Astrocyte (in vitro differentiated cells and primary cell): ENCODE measurements around the gene PCA3. TPM values are rescaled to one million over a fixed set of nuclear protein-coding genes. Genes with fewer than 3 reads are reported as not detected.

Source experiments
- DNase-seq: peaks from one replicate; pipeline ENCODE4 v3.0.0-alpha.2; 2010; ENCODE audit warnings: low read depth
- FAIRE-seq: peaks from 2 replicates; lab custom pipeline; 2011; peaks lifted over from hg19 to GRCh38; lab: Jason Lieb, UNC
- H2AFZ ChIP-seq: 2 replicates; pipeline ENCODE4 v1.6.0; 2012; ENCODE audit warnings: low read depth, low read length, inconsistent platforms
- H3K27ac ChIP-seq: 2 replicates; pipeline ENCODE4 v1.5.1; 2011; ENCODE audit warnings: low read depth, low read length, inconsistent platforms
- H3K27me3 ChIP-seq: 2 replicates; pipeline ENCODE4 v1.6.0; 2011; ENCODE audit warnings: low read length, inconsistent platforms; ENCODE audit not compliant: insufficient read depth
- H3K36me3 ChIP-seq: 2 replicates; pipeline ENCODE4 v1.5.1; 2011; ENCODE audit warnings: low read length, inconsistent platforms; ENCODE audit not compliant: insufficient read depth
- H3K4me1 ChIP-seq: 2 replicates; pipeline ENCODE4 v1.5.1; 2011; ENCODE audit warnings: low read length, inconsistent platforms; ENCODE audit not compliant: insufficient read depth
- H3K4me2 ChIP-seq: 2 replicates; pipeline ENCODE4 v1.6.0; 2012; ENCODE audit warnings: low read length, inconsistent platforms
- H3K4me3 ChIP-seq: 2 replicates; pipeline ENCODE4 v1.5.1; 2011; ENCODE audit warnings: low read depth, mild to moderate bottlenecking, low read length, inconsistent platforms; ENCODE audit not compliant: insufficient read depth
- H3K79me2 ChIP-seq: 2 replicates; pipeline ENCODE4 v1.6.0; 2012; ENCODE audit warnings: mild to moderate bottlenecking, low read length, inconsistent platforms; ENCODE audit not compliant: insufficient read depth
- H3K9ac ChIP-seq: 2 replicates; pipeline ENCODE4 v1.6.0; 2012; ENCODE audit warnings: mild to moderate bottlenecking, low read length, inconsistent platforms
- H3K9me3 ChIP-seq: 2 replicates; pipeline ENCODE4 v1.5.1; 2012; ENCODE audit warnings: low read depth, mild to moderate bottlenecking, low read length, inconsistent platforms; ENCODE audit not compliant: insufficient read depth
- H4K20me1 ChIP-seq: 2 replicates; pipeline ENCODE4 v1.6.0; 2012; ENCODE audit warnings: low read length, inconsistent platforms; ENCODE audit not compliant: insufficient read depth
- H3K27ac Mint-ChIP-seq: one replicate; pipeline ENCODE4 v1.8.0; 2021; ENCODE audit warnings: mild to moderate bottlenecking, mixed read lengths; ENCODE audit not compliant: unreplicated experiment
- H3K27me3 Mint-ChIP-seq: one replicate; pipeline ENCODE4 v1.8.0; 2021; ENCODE audit warnings: low read depth, mixed read lengths; ENCODE audit not compliant: unreplicated experiment
- H3K36me3 Mint-ChIP-seq: one replicate; pipeline ENCODE4 v1.8.0; 2021; ENCODE audit warnings: low read depth, mixed read lengths; ENCODE audit not compliant: unreplicated experiment
- H3K4me1 Mint-ChIP-seq: one replicate; pipeline ENCODE4 v1.8.0; 2021; ENCODE audit warnings: low read depth, mixed read lengths; ENCODE audit not compliant: unreplicated experiment
- H3K4me3 Mint-ChIP-seq: one replicate; pipeline ENCODE4 v1.8.0; 2021; ENCODE audit warnings: mild to moderate bottlenecking, moderate library complexity, mixed read lengths; ENCODE audit not compliant: unreplicated experiment
- H3K9me3 Mint-ChIP-seq: one replicate; pipeline ENCODE4 v1.8.0; 2021; ENCODE audit warnings: mild to moderate bottlenecking, mixed read lengths; ENCODE audit not compliant: unreplicated experiment
- CTCF ChIP-seq: IDR thresholded peaks from 2 replicates; pipeline ENCODE4 v1.5.1; 2011; ENCODE audit warnings: low read depth, mild to moderate bottlenecking, inconsistent platforms, low read length, moderate library complexity; ENCODE audit not compliant: insufficient read depth
- EZH2 ChIP-seq: IDR thresholded peaks from 2 replicates; pipeline ENCODE4 v1.6.1; 2012; ENCODE audit warnings: mild to moderate bottlenecking, low read length, inconsistent platforms; ENCODE audit not compliant: insufficient read depth
- total RNA-seq: library from RNA; stranded (reverse); gene quantifications from 2 replicates; pipeline ENCODE4 v1.2.1, GENCODE V29; 2021

The PCA3 gene
- total RNA-seq, 1 donor from 2014 or later = not detected

- Histone ChIP-seq H3K27me3 (no peaks in the 10 kb centered on the region), H3K4me3 (no peak overlapping the region), H4K20me1 (no peaks in the 10 kb centered on the region), H3K36me3 (no peaks in the 10 kb centered on the region), H3K79me2 (no peaks in the 10 kb centered on the region), H3K4me2 (peak overlapping the region; percentile 37), H3K27ac (no peak overlapping the region), H3K9ac (no peak overlapping the region), H2AFZ (no peak overlapping the region), H3K4me1 (no peaks in the 10 kb centered on the region), H3K9me3 (no peaks in the 10 kb centered on the region)
- FAIRE-seq = peak; percentile 54
- no peaks in the 10 kb centered on the region for H3K9me3 Mint-ChIP-seq
- TF ChIP-seq CTCF = no peak
- TF ChIP-seq EZH2 = no peak
- peaks cover 10% of the 10 kb centered on the region for H3K4me1 Mint-ChIP-seq
- no peak overlapping the region for H3K27ac Mint-ChIP-seq
- no peak overlapping the region for H3K4me3 Mint-ChIP-seq
- DNase-seq = peak; percentile 42
- no peaks in the 10 kb centered on the region for H3K36me3 Mint-ChIP-seq
- no peaks in the 10 kb centered on the region for H3K27me3 Mint-ChIP-seq
Observed at GRCh38 chr9:76717613-76718012, 46.6 kb upstream of the PCA3 start.

- Mint-ChIP-seq H3K27me3 (no peaks in the 10 kb centered on the region), H3K9me3 (no peaks in the 10 kb centered on the region), H3K27ac (no peak overlapping the region), H3K4me1 (peaks cover 10% of the 10 kb centered on the region), H3K4me3 (no peak overlapping the region), H3K36me3 (no peaks in the 10 kb centered on the region)
- Histone ChIP-seq H3K9me3 (no peaks in the 10 kb centered on the region), H3K27ac (no peak overlapping the region), H4K20me1 (no peaks in the 10 kb centered on the region), H3K27me3 (no peaks in the 10 kb centered on the region), H3K79me2 (no peaks in the 10 kb centered on the region), H3K4me2 (no peak overlapping the region), H3K4me1 (no peaks in the 10 kb centered on the region), H2AFZ (no peak overlapping the region), H3K9ac (no peak overlapping the region), H3K36me3 (no peaks in the 10 kb centered on the region), H3K4me3 (no peak overlapping the region)
- DNase-seq (no peak), FAIRE-seq (no peak)
- TF ChIP-seq CTCF (no peak), EZH2 (no peak)
Observed at GRCh38 chr9:76718166-76718565, 46.1 kb upstream of the PCA3 start.

GRCh38 chr9:76720245-76720644 lies 44.0 kb upstream of the PCA3 start:
- FAIRE-seq = no peak
- H3K27ac ChIP-seq = no peak overlapping the region
- H2AFZ ChIP-seq = no peak overlapping the region
- H3K27me3 ChIP-seq = no peaks in the 10 kb centered on the region
- TF ChIP-seq EZH2 (no peak), CTCF (no peak)
- Mint-ChIP-seq H3K27me3 (no peaks in the 10 kb centered on the region), H3K4me3 (no peak overlapping the region), H3K4me1 (peaks cover 10% of the 10 kb centered on the region), H3K27ac (no peak overlapping the region), H3K36me3 (no peaks in the 10 kb centered on the region), H3K9me3 (no peaks in the 10 kb centered on the region)
- H3K36me3 ChIP-seq = no peaks in the 10 kb centered on the region
- no peaks in the 10 kb centered on the region for H3K4me1 ChIP-seq
- no peaks in the 10 kb centered on the region for H4K20me1 ChIP-seq
- H3K4me3 ChIP-seq = no peak overlapping the region
- no peaks in the 10 kb centered on the region for H3K9me3 ChIP-seq
- H3K9ac ChIP-seq = no peak overlapping the region
- H3K4me2 ChIP-seq = no peak overlapping the region
- no peaks in the 10 kb centered on the region for H3K79me2 ChIP-seq
- no peak for DNase-seq
